DMS53 treated with DMSO at 0.1 percent for 48 hours (cell line): ENCODE data around the gene FYN.

ENCODE experiments used
- DNase-seq: peaks from one replicate; lab custom pipeline; 2025; ENCODE audit not compliant: unreplicated experiment; lab: John Stamatoyannopoulos, UW

FYN gene

GRCh38 chr6:111666847-111667246 is 206.4 kb downstream of the FYN start:
- no peak for DNase-seq

- DNase-seq, result no peak
Measured at GRCh38 chr6:111664565-111665030, 208.7 kb downstream of the FYN start.

DNA sequence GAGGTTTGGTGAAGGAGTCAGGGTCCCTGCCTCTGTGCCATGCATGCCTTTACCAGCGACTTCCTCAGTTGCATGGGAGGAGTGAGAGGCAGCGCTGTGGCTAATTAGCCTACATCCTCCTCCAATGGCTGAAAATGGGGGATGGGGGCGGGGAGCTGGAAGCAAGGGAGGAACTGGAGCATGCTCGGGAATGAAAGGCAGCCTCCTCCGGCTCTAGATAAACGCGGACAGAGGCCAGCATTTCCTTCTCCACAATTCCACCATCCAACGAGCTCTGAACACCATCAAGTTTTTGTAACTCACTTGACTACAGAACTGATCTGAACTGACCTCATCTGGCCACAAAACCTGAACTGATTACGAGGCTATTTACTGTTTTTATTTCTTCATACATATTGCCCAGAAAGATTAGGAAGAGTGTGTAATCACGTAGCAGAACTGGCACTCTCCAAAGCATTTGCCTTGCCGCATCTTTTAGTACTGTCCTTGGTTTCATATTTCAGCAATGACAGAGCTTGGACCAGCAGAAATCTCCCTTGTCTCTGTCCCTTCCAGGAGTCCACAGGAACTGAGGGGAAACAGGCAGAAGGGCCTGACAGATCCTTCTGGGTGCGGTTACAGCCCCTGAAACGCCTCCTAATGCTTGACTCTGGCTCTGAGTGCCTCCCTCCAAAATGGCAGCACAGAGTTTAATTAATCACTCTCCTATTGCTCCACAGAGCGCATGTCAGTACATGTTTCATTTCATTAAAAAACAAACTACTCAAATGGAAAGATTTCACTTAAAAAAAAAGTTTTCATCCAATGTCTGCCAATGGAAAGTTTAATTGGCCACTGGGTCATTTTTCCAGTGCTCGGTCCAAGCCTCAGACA is 209.3 kb downstream of the FYN start:
- no peak for DNase-seq

GRCh38 chr6:111662794-111663593 is 210.3 kb downstream of the FYN start:
- no peak for DNase-seq

- no peak for DNase-seq
Measured at GRCh38 chr6:111662072-111662793, 211.0 kb downstream of the FYN start.

DNA sequence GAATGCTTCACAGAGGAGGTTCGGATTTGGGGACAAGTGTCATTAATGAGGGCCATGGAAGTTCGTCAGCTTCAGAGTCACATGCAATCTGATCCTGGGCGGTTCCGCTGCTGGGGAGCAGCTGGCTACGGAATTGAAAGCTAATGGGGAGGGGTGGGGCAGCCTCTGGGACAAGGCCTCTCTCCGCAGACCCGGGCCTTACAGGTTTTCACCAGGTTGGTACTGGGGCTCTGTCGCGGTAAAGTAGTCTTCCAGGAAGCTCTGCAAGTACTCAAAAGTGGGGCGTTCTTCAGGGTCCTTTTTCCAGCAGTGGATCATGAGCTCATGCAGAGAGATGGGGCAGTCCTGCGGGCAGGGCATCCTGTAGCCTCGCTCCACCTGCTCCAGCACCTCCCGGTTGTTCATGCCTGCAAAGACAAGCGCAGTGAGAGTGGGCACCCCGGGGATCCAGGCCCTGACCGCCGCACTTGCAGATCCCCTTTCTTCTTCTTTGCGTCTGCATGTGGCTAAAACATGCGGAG is 211.7 kb downstream of the FYN start:
- no peak for DNase-seq

DNA sequence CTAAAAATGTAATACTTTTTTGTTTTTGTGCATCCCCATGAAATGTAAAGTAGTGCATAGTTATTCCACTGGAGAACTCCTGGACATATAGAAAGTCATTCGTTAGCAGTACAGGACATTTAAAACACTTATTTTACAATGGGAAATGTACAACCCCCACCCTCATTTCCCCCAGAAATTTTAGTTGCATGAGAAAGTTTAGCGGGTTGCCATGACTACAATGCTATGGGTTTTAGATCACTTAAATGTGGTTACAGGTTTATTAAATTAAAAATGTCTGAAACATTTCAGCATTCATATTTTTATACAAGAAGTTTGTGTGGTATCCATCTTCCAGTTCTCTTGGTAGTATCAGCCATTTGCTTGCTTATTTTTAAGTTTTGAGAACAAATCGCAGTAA is 212.7 kb downstream of the FYN start:
- DNase-seq, result no peak

- DNase-seq, result no peak
Measured at GRCh38 chr6:111658462-111659154, 214.6 kb downstream of the FYN start.

DNA sequence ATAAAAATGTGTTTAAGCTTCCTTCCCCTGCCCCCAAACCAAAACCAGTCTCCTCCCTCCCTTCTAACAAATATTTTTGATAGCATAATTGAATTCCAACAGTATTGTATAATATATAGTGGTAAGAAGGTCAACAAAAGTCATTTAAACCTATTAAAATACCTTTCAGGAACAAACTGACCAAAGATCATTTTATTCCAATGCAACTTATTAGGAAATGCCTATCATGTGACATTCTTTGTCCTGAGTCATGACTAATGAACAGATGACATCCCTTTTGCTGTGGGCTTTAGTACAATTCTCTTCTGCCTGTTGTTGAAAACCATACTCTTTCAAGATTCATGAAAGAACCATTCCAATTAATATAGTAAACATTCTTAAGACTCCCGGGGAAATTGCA is 216.1 kb downstream of the FYN start:
- no peak for DNase-seq

DNA sequence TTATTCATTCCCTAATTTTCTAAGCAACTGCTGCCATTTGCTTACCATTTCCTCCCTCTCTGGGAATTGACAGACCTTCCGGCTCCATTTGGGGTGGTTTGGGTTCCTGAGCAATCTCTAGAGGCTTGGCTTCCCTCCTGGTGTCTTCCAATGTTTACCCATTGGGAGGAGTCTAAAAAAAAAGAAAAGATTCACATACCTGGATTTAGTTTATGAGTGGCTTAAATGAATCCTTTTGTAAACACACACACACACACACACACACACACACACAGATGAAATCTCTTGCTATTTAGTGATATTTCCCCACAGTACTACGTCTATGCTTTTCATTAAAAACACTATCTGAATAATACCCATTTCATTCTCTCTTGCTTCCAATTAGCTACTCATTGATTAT is 219.3 kb downstream of the FYN start:
- peak; percentile 64 for DNase-seq

GRCh38 chr6:111653434-111653833 is 219.8 kb downstream of the FYN start:
- no peak for DNase-seq

- DNase-seq, result no peak
Measured at GRCh38 chr6:111652156-111652555, 221.1 kb downstream of the FYN start.

- DNase-seq, result no peak
Measured at GRCh38 chr6:111651185-111652034, 221.8 kb downstream of the FYN start.

DNA sequence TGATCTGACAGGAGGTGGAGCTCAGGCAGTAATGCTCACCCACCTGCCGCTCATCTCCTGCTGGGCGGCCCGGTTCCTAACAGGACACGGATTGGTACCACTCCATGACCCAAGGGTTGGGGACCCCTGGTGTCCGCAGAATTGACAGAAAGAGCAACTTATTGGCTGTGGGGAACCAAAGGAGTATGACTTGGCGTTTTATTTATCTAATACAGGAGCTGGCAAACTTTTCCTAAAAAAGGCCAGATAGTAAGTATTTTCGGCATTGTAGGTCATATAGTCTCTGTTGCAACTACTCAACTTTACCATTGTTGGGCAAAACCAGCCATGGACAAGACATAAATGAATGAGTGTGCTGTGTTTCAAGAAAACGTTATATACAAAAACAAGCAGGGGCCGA is 223.2 kb downstream of the FYN start:
- DNase-seq, result no peak

DNA sequence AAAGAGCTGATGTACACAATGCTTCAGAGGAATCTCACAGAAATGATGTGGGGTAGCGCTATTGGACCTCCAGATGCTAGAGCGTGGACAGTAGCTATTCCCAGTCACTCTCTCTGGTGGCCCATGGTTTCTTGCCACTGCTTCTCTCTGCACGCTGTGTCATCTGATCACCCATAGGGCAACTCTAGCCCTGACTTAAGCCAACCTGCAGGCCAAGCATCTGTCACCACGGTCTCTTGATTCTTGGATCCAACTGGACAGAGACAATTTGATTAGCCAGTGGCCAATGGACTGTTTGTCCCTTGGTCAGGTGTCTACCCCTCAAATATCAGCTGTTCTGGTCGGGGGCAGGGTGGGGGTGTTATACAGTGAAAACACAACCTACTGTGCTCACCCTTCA is 225.2 kb downstream of the FYN start:
- no peak for DNase-seq

- DNase-seq, result no peak
Measured at GRCh38 chr6:111646942-111647341, 226.3 kb downstream of the FYN start.

- no peak for DNase-seq
Measured at GRCh38 chr6:111646034-111646433, 227.2 kb downstream of the FYN start.

DNA sequence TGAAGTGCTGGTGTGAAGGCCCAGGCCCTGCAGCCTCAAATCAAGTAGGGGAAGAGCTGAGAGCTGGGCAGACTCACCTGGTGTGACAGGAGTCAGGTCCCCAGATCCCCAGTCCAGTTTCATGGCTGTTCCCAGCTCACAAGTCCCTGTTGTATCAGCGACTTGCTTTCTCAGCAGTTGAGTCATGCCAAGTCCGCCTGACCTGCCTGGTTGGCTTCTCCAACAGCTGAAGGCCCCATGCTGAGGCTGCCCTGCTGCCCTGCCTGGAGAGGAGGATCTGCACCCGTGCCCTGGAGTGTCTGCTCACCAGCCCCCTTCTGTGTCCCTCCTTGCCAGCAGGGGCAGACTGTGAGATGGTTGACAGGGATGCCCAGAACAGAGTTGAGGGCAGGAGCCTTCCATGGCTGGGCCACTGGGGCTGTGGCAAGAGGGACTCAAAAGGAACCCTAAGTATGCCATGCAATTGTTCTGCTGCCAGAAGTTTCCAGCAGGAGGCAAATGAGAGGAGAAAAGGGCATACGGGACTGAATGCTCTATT is 228.3 kb downstream of the FYN start:
- DNase-seq, result no peak

DNA sequence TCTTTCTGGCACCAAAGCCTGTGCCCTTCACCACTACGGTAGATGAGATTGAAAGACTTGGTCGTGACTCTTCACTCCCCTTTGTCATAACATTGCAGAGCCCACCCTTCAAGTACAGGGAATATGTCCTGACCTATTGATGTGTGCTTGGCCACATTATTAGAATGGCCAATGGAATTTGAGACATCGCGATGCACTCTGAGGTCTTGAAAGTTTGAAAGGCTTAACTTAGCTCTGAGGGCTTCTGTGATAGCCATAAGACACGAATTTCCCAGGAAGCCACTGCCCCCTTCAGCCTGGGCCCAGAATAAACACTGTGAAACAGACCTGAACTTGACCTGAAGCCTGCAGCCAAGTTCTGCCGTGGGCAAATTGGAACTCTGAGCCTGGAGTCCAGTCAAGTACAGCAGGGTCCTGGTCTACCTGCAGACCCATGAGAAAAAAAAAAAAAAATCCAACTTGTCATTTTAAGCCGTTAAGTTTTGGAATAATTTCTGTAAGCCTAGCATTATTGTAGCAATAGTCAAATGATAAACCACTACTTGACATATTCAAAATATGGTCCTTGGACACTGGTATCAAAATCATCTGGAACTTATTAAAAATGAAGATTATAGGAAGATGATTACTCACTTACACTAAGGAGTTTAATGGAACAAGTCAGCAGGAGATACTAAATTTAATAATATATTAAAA is 230.6 kb downstream of the FYN start:
- peak; percentile 1 for DNase-seq
